NT2/D1 (cell line): ENCODE results near the gene UPP2.

Experiments
- SUZ12 ChIP-seq: IDR thresholded peaks from 2 replicates; pipeline ENCODE4 v1.6.1; 2011; ENCODE audit not compliant: insufficient read length, insufficient read depth; ENCODE audit errors: extremely low read depth
- YY1 ChIP-seq: IDR thresholded peaks from 2 replicates; pipeline ENCODE4 v1.6.1; 2011; ENCODE audit not compliant: insufficient read length, insufficient read depth
- ZNF274 ChIP-seq: IDR thresholded peaks from 2 replicates; pipeline ENCODE4 v1.6.1; 2011; ENCODE audit warnings: mild to moderate bottlenecking, low read depth, low read length

GRCh38 chr2:158052761-158053160 is 48.9 kb upstream of the UPP2 start:
- TF ChIP-seq YY1 (no peak), SUZ12 (no peak), ZNF274 (no peak)
